GM23248 (cell line): ENCODE measurements around the gene ERICH2. TPM values are rescaled to one million over a fixed set of nuclear protein-coding genes. Genes with fewer than 3 reads are reported as not detected.

Experiments
- DNase-seq: peaks from one replicate; pipeline ENCODE4 v3.0.0-alpha.2; 2015
- H2AFZ ChIP-seq: fragments of 200-600 bp; sonication (generic); 2 replicates; pipeline ENCODE4 v1.6.1; 2016; ENCODE audit warnings: antibody characterized with exemption
- H3F3A ChIP-seq: fragments of 200-600 bp; sonication (generic); 2 replicates; pipeline ENCODE4 v1.6.1; 2016; ENCODE audit warnings: mild to moderate bottlenecking, antibody characterized with exemption, mixed run types; ENCODE audit not compliant: insufficient read depth
- H3K27ac ChIP-seq: fragments of 200-600 bp; sonication (generic); 2 replicates; pipeline ENCODE4 v1.5.1; 2016; ENCODE audit warnings: mild to moderate bottlenecking
- H3K27me3 ChIP-seq: fragments of 200-600 bp; sonication (generic); replicated peaks from 2 replicates; pipeline ENCODE4 v1.6.1; 2016; ENCODE audit warnings: mild to moderate bottlenecking; ENCODE audit not compliant: insufficient read depth
- H3K36me3 ChIP-seq: fragments of 200-600 bp; sonication (generic); 2 replicates; pipeline ENCODE4 v1.6.1; 2016; ENCODE audit warnings: low read depth, mild to moderate bottlenecking
- H3K4me1 ChIP-seq: fragments of 200-600 bp; sonication (generic); 2 replicates; pipeline ENCODE4 v1.6.1; 2016; ENCODE audit warnings: mild to moderate bottlenecking; ENCODE audit not compliant: insufficient read depth
- H3K4me2 ChIP-seq: fragments of 200-600 bp; sonication (generic); one replicate; pipeline ENCODE4 v1.6.1; 2016; ENCODE audit warnings: mild to moderate bottlenecking; ENCODE audit not compliant: unreplicated experiment
- H3K4me3 ChIP-seq: fragments of 200-600 bp; sonication (generic); 2 replicates; pipeline ENCODE4 v1.5.1; 2016; ENCODE audit warnings: mild to moderate bottlenecking
- H3K79me2 ChIP-seq: fragments of 200-600 bp; sonication (generic); 2 replicates; pipeline ENCODE4 v1.6.1; 2016; ENCODE audit warnings: mild to moderate bottlenecking; ENCODE audit not compliant: insufficient read depth
- H3K9ac ChIP-seq: fragments of 200-600 bp; sonication (generic); 2 replicates; pipeline ENCODE4 v1.6.1; 2016; ENCODE audit warnings: mild to moderate bottlenecking
- H3K9me2 ChIP-seq: fragments of 200-600 bp; sonication (generic); 2 replicates; pipeline ENCODE4 v1.6.1; 2016; ENCODE audit warnings: mixed run types, mild to moderate bottlenecking, moderate library complexity; ENCODE audit not compliant: insufficient read depth
- H3K9me3 ChIP-seq: fragments of 200-600 bp; sonication (generic); one replicate; pipeline ENCODE4 v1.6.1; 2017; ENCODE audit warnings: low read depth
- H4K20me1 ChIP-seq: fragments of 200-600 bp; sonication (generic); 2 replicates; pipeline ENCODE4 v1.6.0; 2016; ENCODE audit not compliant: insufficient read depth
- EZH2 ChIP-seq: fragments of 200-600 bp; sonication (generic); IDR thresholded peaks from 2 replicates; pipeline ENCODE4 v1.6.1; 2018; ENCODE audit warnings: antibody characterized with exemption, mild to moderate bottlenecking; ENCODE audit not compliant: insufficient read depth, poor library complexity, severe bottlenecking
- EZH2phosphoT487 ChIP-seq: fragments of 200-600 bp; sonication (generic); IDR thresholded peaks from 2 replicates; pipeline ENCODE4 v1.6.1; 2018; ENCODE audit warnings: antibody characterized with exemption, moderate library complexity, mild to moderate bottlenecking, low read depth; ENCODE audit not compliant: insufficient read depth
- WGBS, 2 experiments: methylation state at CpG; one replicate each; pipeline ENCODE4 v1.1.6; 2015 to 2017; ENCODE audit warnings: low lambda C conversion rate in 2 of 2, low coverage in 1 of 2; ENCODE audit errors: missing lambda C conversion rate in 2 of 2; 5-methylcytosine and 5-hydroxymethylcytosine counted together
- in situ Hi-C: fragments of 300-500 bp; cut with MboI; formaldehyde crosslinking; loops from 2 replicates; pipeline ENCODE4 v1.15.0; 2020
- polyA plus RNA-seq: library from polyadenylated mRNA; unstranded; fragments of >200 nt; fragmentation: Nextera tagmentation; extraction: Ambion mirVana; gene quantifications from 2 replicates; pipeline ENCODE4 v1.2.1, GENCODE V29; 2016
- total RNA-seq: library from RNA; depleted of rRNA; stranded (reverse); fragments of >200 nt; shearing (Covaris generic); gene quantifications from 2 replicates; pipeline ENCODE4 v1.2.3, GENCODE V29; 2014; rRNA removed

Gene ERICH2, protein sequence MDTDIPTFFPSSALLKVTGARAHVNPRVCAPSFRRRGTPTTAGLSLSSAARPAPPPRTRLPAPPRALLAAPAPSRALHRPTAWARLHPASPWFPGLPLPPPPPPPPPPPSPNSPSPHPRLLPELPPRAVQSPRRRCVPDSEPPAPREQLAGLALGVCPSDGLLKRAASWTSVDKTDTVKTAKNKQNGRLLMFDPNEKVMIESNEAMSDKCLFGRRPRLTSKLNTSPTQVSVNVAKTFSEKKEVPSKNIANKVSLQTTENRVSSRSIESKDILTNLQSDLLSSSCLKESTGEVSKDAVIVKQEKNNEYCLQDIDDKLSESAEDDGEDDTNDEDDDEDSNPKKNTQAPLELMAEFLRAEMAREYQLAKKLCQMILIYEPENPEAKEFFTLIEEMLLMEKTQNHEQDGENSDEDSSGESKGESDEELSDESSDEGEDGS
- total RNA-seq = not detected in 2 replicates
- polyA plus RNA-seq = not detected in 2 replicates

DNA sequence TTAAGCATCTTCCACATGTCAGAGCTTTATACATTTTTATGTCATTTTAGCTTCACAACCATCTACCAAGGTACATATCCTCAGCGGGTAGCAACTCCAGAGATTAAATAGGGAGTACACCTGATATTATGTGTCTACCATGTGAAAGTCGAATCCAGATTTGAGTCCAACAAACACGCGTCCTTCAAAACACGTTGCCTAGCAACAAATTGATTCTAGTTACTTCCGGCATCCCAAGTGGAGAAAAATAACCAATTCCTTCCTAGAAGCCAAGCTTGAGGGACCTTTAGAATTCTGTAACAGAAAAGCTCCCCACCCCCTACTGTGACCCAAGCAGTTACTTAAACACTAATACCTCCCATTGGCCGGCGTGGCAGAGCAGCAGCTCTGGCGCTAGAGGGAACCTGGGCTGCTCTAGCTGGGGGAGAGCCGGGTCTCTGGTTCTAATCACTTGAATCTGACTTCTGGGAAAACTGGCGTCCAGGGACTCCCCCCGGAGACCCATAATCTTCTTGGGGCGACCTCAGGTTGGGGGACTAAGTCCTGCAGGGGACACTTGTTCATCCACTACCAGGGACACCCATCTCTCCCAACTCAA, at the start of gene ERICH2:
ERICH2 (plus strand) TSS at position 371 of the 598 bp plus-strand sequence. CDS start 304 bp downstream, outside the sequence.
- H3K27me3 ChIP-seq = peaks cover 8% of the 10 kb centered on the region; the same call in 1 of the 2 replicates
- peak within 1 kb of the TSS; percentile 99 for H2AFZ ChIP-seq
- H3K4me1 ChIP-seq = no peaks in the 10 kb centered on the region
- peak within 1 kb of the TSS; percentile 91 for H3K4me3 ChIP-seq
- H3K27ac ChIP-seq = no peak within 1 kb of the TSS
- DNase-seq = peak; percentile 76
- in situ Hi-C loops = no loop called here
- H3K9me2 ChIP-seq = no peaks in the 10 kb centered on the region
- no peaks in the 10 kb centered on the region for H3K36me3 ChIP-seq
- peak within 1 kb of the TSS; percentile 91 for H3K4me2 ChIP-seq
- H3K9ac ChIP-seq = peak within 1 kb of the TSS; percentile 70
- H3K79me2 ChIP-seq = no peaks in the 10 kb centered on the region
- 2% methylated on average over 13 of the region's 13 CpGs for WGBS, 2 experiments
- H3K9me3 ChIP-seq = no peaks in the 10 kb centered on the region
- no peak for TF ChIP-seq EZH2phosphoT487
- no peak for TF ChIP-seq EZH2
- no peaks in the 10 kb centered on the region for H4K20me1 ChIP-seq
- peaks cover 5% of the 10 kb centered on the region; the same call in 1 of the 2 replicates for H3F3A ChIP-seq

DNA sequence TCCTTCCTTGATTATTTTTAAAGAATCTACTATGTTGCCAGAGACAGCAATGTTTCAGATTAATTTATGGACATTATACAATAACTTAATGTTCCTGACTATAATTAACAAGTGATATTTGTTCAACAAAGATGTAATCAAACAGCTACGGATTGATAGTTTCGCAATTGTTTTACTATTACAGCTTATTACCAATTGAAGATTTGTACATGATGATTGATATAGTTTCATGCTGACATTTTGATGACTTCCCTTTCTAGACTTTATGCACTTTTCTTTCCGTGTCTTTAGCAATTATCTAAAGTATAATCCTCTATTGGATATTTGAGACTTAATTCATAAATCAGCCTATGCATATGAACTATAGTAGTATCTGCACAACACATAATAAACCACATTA, 48.5 kb upstream of the ERICH2 start:
- peaks cover 44% of the 10 kb centered on the region for H3K27me3 ChIP-seq
- TF ChIP-seq EZH2phosphoT487 (no peak), EZH2 (no peak)
- in situ Hi-C loops = no loop called here
- no peak overlapping the region for H3K4me3 ChIP-seq
- H3K9ac ChIP-seq = no peak overlapping the region
- H3K4me1 ChIP-seq = no peaks in the 10 kb centered on the region
- H3K9me2 ChIP-seq = no peaks in the 10 kb centered on the region
- H3K4me2 ChIP-seq = no peak overlapping the region
- no peak overlapping the region for H3K27ac ChIP-seq
- no peaks in the 10 kb centered on the region for H3F3A ChIP-seq
- no peak for DNase-seq
- 33 to 35% methylated on average over 3 of the region's 3 CpGs for WGBS, 2 experiments
- H3K9me3 ChIP-seq = no peaks in the 10 kb centered on the region
- H3K79me2 ChIP-seq = no peaks in the 10 kb centered on the region
- no peaks in the 10 kb centered on the region for H4K20me1 ChIP-seq
- H2AFZ ChIP-seq = no peak overlapping the region
- no peaks in the 10 kb centered on the region for H3K36me3 ChIP-seq

DNA sequence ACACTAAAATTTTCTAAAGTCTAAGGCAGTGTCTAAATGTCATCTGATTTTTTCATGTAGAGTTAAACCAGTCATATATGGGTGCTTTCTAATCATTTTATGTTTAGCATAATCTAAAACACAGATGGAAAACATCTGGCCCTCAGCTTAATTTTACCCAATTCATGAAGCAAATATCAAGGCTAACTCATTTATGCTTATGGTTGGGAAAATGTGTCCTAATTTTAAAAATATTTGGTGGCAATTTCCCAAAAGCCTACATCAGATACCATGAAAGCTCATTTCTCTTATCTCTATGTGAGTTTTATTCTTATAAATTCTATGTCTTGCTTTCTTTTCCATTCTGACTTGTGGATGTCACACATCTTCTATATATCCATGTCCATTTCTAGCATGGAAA, 47.9 kb upstream of the ERICH2 start:
- Histone ChIP-seq H3K79me2 (no peaks in the 10 kb centered on the region), H3K4me1 (no peaks in the 10 kb centered on the region), H3K36me3 (no peaks in the 10 kb centered on the region), H3K9me2 (no peaks in the 10 kb centered on the region), H3F3A (no peaks in the 10 kb centered on the region), H3K27ac (no peak overlapping the region), H3K4me3 (no peak overlapping the region), H3K9me3 (no peaks in the 10 kb centered on the region), H3K4me2 (no peak overlapping the region), H3K9ac (no peak overlapping the region), H3K27me3 (peaks cover 39% of the 10 kb centered on the region), H4K20me1 (no peaks in the 10 kb centered on the region), H2AFZ (no peak overlapping the region)
- in situ Hi-C loops = no loop called here
- DNase-seq = no peak
- no peak for TF ChIP-seq EZH2phosphoT487
- no peak for TF ChIP-seq EZH2

DNA sequence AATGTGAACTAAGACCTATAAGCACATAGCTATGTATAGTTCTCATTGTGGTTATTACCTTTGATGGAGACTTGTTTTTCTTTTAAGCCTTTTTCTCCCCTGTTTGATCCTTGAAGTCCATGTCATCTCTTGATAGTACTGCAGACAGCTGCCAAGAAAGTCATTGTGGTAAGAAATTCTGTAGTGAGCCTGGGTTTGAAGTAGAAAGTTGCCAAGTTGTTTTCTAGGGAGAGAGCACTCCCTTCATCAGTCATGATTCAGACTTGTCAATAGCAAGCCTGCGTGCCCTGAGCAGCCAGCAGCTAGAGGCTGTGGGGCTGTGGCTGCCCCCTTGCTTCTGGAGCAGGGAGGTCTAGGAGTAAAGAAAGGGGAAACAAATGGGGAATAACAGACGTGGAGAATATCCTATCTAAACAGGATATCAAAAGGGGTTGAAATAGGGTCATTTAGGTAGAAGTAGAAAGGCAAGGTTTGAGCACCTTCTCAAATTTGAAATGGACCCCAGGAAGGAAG, 46.7 kb upstream of the ERICH2 start:
- in situ Hi-C loops = no loop called here
- no peak overlapping the region for H3K4me3 ChIP-seq
- H4K20me1 ChIP-seq = no peaks in the 10 kb centered on the region
- H2AFZ ChIP-seq = no peak overlapping the region
- no peaks in the 10 kb centered on the region for H3K4me1 ChIP-seq
- no peak overlapping the region for H3K27ac ChIP-seq
- no peaks in the 10 kb centered on the region for H3K36me3 ChIP-seq
- DNase-seq = no peak
- peaks cover 27% of the 10 kb centered on the region for H3K27me3 ChIP-seq
- H3K79me2 ChIP-seq = no peaks in the 10 kb centered on the region
- no peaks in the 10 kb centered on the region for H3K9me2 ChIP-seq
- no peak overlapping the region for H3K4me2 ChIP-seq
- H3K9ac ChIP-seq = no peak overlapping the region
- no peaks in the 10 kb centered on the region for H3F3A ChIP-seq
- no peaks in the 10 kb centered on the region for H3K9me3 ChIP-seq
- TF ChIP-seq EZH2 (no peak), EZH2phosphoT487 (no peak)
- WGBS, 2 experiments = 44 to 49% methylated on average over 2 of the region's 2 CpGs
